BLaER1 treated with 17β-estradiol and CSF1 and Interleukin-3, amounts not matched to agents 10 nM and 100 nM (cell line): ENCODE data around the gene CAMK2D.

Experiments used
- H3K27ac ChIP-seq, 11 experiments: shearing (Covaris generic); formaldehyde crosslinking; 2 replicates each; pipeline ENCODE4 v1.8.1; 2022
- H3K27me3 ChIP-seq, 11 experiments: shearing (Covaris generic); formaldehyde crosslinking; 2 replicates each; pipeline ENCODE4 v1.8.1; 2022
- H3K36me3 ChIP-seq, 11 experiments: shearing (Covaris generic); formaldehyde crosslinking; 2 replicates each; pipeline ENCODE4 v1.8.1; 2022
- H3K4me1 ChIP-seq, 10 experiments: shearing (Covaris generic); formaldehyde crosslinking; 2 replicates each; pipeline ENCODE4 v1.8.1; 2022
- H3K4me2 ChIP-seq, 11 experiments: shearing (Covaris generic); formaldehyde crosslinking; 2 replicates each; pipeline ENCODE4 v1.8.1; 2022
- H3K4me3 ChIP-seq, 10 experiments: shearing (Covaris generic); formaldehyde crosslinking; 2 replicates each; pipeline ENCODE4 v1.8.1; 2022
- H3K9ac ChIP-seq, 11 experiments: shearing (Covaris generic); formaldehyde crosslinking; 2 replicates each; pipeline ENCODE4 v1.8.1; 2022
- H3K9me3 ChIP-seq, 11 experiments: shearing (Covaris generic); formaldehyde crosslinking; replicated peaks in 1 of 11; 2 replicates each; pipeline ENCODE4 v1.8.1; 2022
- H4K20me1 ChIP-seq, 11 experiments: shearing (Covaris generic); formaldehyde crosslinking; 2 replicates each; pipeline ENCODE4 v1.8.1; 2022
- Cebpa-rat ChIP-seq, 11 experiments: shearing (Covaris generic); IDR thresholded peaks; 2 replicates each; pipeline ENCODE4 v1.8.1; 2022

CAMK2D gene

DNA sequence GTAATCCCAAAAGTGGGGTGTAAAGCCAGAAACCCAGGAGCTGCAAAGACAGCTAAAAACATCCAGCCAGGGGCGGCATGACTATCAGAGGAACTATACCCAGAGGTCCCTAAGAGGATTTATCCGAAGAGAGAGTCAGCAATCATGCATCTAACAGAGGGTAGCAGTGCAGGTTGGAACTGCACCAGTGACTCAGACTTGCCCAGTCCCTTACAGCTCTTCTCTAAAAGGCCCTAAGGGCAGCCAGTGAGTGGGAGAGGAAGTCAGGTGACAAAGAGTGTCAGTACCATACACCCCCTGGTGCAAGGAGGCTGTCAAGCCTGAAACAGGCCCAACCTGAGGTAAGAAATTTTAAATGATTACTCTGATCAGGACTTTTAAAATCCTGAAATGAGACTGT, 88.1 kb downstream of the CAMK2D start:
- Histone ChIP-seq H3K4me3 (no peak overlapping the region), H3K27ac (no peak overlapping the region), H3K36me3 (peaks cover 9 to 54% (median 23%) of the 10 kb centered on the region in 11 experiments; a peak in 21 of 22 replicates), H3K4me2 (peak overlapping the region in 10 of 11 experiments; percentile 17 to 58 (median 36); a peak in 17 of 22 replicates), H3K27me3 (no peaks in the 10 kb centered on the region), H3K4me1 (peaks cover 30 to 57% (median 48%) of the 10 kb centered on the region in 10 experiments), H3K9ac (no peak overlapping the region), H4K20me1 (peaks cover 0 to 70% (median 0%) of the 10 kb centered on the region in 11 experiments; a peak in 8 of 22 replicates), H3K9me3 (no peaks in the 10 kb centered on the region; a peak in 1 of 22 replicates)
- TF ChIP-seq Cebpa-rat (IDR thresholded peaks at IDR 0.05), result no peak

DNA sequence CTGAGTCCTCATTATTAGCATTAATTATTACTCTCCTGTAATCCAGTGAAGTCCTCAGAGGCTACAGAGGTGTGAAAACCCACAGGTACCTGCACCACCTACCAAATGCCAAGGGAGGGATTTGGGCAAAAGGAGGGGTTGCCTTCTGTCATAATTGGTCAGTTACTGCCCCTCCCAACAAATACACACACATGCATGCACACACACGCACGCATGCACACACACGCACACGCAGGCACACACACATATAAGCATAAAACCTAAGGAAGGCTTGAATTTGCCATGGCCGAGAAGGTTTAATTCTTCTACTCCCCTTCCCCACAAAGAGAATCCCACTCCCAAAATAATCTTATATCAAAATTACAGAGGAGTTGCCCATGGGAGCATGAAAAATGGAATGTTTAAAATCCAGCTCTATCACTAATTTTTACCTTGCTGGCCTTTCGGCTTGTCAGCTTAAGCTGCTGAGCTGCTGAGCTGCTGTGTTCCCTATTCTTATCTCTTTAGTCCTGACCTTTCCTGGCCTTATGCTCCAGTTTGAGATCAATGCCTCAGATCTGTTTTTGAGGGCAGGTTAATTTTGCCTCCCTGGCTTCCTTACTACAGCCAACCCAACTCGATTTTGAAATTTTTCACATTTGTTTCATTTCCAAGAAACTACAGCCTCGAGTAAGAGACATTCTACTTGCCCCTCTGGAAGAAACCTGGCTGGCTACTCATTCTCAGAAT, 95.0 kb downstream of the CAMK2D start:
- Histone ChIP-seq H3K4me2 (no peak overlapping the region), H3K36me3 (peaks cover 9 to 84% (median 31%) of the 10 kb centered on the region in 11 experiments; a peak in 21 of 22 replicates), H3K9ac (no peak overlapping the region), H4K20me1 (peaks cover 0 to 58% (median 0%) of the 10 kb centered on the region in 11 experiments; a peak in 6 of 22 replicates), H3K27me3 (no peaks in the 10 kb centered on the region), H3K9me3 (no peaks in the 10 kb centered on the region), H3K4me3 (no peak overlapping the region), H3K4me1 (no peaks in the 10 kb centered on the region), H3K27ac (no peak overlapping the region)
- no peak for TF ChIP-seq Cebpa-rat (IDR thresholded peaks at IDR 0.05)

DNA sequence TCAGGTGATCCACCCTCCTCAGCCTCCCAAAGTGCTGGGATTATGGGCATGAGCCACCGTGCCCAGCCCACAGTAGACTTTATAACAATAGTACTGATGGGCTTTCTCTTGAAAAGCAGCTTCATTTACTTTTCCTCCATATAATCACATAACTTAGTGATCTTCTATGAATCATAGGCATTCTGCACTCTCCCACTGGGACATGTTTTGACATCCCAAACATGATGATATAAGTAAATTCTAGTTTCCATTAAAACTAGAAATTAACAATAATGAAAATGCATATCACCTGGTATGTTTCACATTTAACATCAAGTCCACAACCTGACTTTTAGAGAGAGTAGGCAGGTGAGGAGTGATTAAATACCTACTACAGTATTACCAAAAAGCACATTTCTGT, 96.5 kb downstream of the CAMK2D start:
- H3K27me3 ChIP-seq, result no peaks in the 10 kb centered on the region
- H3K9ac ChIP-seq, result no peak overlapping the region
- peaks cover 0 to 48% (median 0%) of the 10 kb centered on the region in 11 experiments; a peak in 6 of 22 replicates for H4K20me1 ChIP-seq
- TF ChIP-seq Cebpa-rat (IDR thresholded peaks at IDR 0.05), result no peak
- H3K36me3 ChIP-seq, result peaks cover 13 to 83% (median 39%) of the 10 kb centered on the region in 11 experiments; a peak in 21 of 22 replicates
- H3K9me3 ChIP-seq, result peaks cover 0 to 6% (median 0%) of the 10 kb centered on the region in 11 experiments; a peak in 1 of 22 replicates
- H3K4me1 ChIP-seq, result no peaks in the 10 kb centered on the region
- H3K4me2 ChIP-seq, result no peak overlapping the region
- H3K27ac ChIP-seq, result no peak overlapping the region
- H3K4me3 ChIP-seq, result no peak overlapping the region

DNA sequence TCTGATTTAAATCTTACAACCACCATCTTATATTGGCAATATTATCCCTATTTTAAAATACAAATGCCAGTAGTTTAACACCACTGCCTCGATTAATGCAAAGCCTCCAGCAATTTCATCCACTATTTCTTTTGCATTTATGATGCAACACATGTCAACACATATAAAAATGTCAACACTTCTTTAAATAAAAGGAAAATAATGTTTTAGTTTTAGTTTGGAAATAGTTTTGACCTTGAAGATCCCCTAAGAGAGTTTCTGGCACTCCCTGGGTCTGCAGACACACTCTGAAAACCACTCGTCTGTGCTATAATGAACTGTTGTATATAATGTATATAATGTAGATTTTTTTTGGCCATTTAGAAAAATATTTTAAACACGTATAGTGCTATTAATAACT, 99.0 kb downstream of the CAMK2D start:
- H3K4me3 ChIP-seq, result no peak overlapping the region
- no peak for TF ChIP-seq Cebpa-rat (IDR thresholded peaks at IDR 0.05)
- peaks cover 0 to 6% (median 0%) of the 10 kb centered on the region in 11 experiments; a peak in 3 of 22 replicates for H3K9me3 ChIP-seq
- peaks cover 8 to 19% (median 17%) of the 10 kb centered on the region in 10 experiments for H3K4me1 ChIP-seq
- no peaks in the 10 kb centered on the region for H3K27me3 ChIP-seq
- H3K4me2 ChIP-seq, result no peak overlapping the region
- peaks cover 0 to 43% (median 0%) of the 10 kb centered on the region in 11 experiments; a peak in 5 of 22 replicates for H4K20me1 ChIP-seq
- no peak overlapping the region for H3K27ac ChIP-seq
- peaks cover 13 to 87% (median 39%) of the 10 kb centered on the region in 11 experiments; a peak in 21 of 22 replicates for H3K36me3 ChIP-seq
- no peak overlapping the region for H3K9ac ChIP-seq

DNA sequence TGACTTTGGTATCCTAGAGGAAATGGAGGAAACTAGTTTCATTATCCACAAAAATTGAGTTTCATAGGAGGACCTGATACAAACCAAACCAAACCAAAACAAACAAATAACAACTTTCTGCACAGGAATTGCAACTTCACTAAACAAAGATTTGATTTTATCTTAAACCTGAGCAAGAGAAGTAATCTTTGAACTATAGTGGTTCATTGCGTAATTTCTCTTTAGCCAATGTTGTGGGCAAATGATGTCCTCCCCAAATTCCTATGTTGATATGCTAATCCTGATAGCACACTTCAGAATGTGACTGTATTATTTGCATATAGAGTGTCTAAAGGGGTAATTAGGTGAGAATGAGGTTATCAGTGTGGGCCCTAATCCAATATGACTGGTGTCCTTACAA, 102.4 kb downstream of the CAMK2D start:
- H3K4me2 ChIP-seq, result peak overlapping the region in 3 of 11 experiments; percentile 10 to 48 (median 31); a peak in 1 of 22 replicates
- peaks cover 0 to 6% (median 0%) of the 10 kb centered on the region in 11 experiments; a peak in 4 of 22 replicates for H3K9me3 ChIP-seq
- no peak overlapping the region for H3K27ac ChIP-seq
- H3K4me1 ChIP-seq, result peaks cover 8 to 24% (median 18%) of the 10 kb centered on the region in 10 experiments
- peak in 3 of 11 experiments; percentile 45 to 55 (median 47); a peak in 4 of 22 replicates for TF ChIP-seq Cebpa-rat (IDR thresholded peaks at IDR 0.05)
- peaks cover 0 to 38% (median 0%) of the 10 kb centered on the region in 11 experiments; a peak in 3 of 22 replicates for H4K20me1 ChIP-seq
- H3K4me3 ChIP-seq, result no peak overlapping the region
- H3K36me3 ChIP-seq, result peaks cover 13 to 78% (median 41%) of the 10 kb centered on the region in 11 experiments; a peak in 21 of 22 replicates
- no peaks in the 10 kb centered on the region for H3K27me3 ChIP-seq
- no peak overlapping the region for H3K9ac ChIP-seq

DNA sequence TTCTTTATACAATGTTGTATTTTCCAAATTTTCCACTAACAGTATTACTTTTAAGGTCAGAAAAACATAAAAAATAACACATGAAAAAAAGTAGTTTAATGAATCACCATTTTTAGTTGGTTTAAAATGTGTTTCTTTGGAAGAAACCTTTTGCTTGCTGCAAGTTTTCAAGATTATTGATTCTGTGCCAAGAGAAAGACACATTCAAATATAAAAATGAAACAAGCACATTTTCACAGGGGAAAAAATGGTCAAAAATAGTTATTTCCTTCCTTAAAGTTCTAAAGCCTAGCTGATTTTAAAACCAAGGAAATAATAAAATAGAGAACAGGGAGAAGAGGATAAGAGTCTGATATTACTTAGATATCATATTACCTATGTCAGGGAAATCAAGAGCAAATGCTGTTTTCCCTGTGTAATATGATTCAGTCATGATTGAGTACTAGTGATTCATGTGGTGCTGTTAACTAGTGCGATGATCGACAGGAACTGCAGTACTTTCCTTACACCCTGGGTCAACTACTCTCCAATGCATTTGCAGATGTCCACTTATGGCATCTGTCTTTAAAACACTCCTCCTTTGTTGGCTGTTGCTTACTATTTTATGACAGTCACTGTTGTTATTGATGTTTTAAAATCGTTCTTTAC, 103.8 kb downstream of the CAMK2D start:
- Histone ChIP-seq H3K4me1 (peaks cover 8 to 24% (median 18%) of the 10 kb centered on the region in 10 experiments), H3K27me3 (no peaks in the 10 kb centered on the region), H3K9me3 (peaks cover 0 to 6% (median 0%) of the 10 kb centered on the region in 11 experiments; a peak in 4 of 22 replicates), H3K4me3 (no peak overlapping the region), H3K9ac (no peak overlapping the region), H3K36me3 (peaks cover 11 to 73% (median 37%) of the 10 kb centered on the region in 11 experiments; a peak in 20 of 22 replicates), H3K4me2 (peak overlapping the region; percentile 7 to 61 (median 37); a peak in 17 of 22 replicates), H3K27ac (no peak overlapping the region), H4K20me1 (peaks cover 0 to 38% (median 0%) of the 10 kb centered on the region in 11 experiments; a peak in 3 of 22 replicates)
- TF ChIP-seq Cebpa-rat (IDR thresholded peaks at IDR 0.05), result no peak

DNA sequence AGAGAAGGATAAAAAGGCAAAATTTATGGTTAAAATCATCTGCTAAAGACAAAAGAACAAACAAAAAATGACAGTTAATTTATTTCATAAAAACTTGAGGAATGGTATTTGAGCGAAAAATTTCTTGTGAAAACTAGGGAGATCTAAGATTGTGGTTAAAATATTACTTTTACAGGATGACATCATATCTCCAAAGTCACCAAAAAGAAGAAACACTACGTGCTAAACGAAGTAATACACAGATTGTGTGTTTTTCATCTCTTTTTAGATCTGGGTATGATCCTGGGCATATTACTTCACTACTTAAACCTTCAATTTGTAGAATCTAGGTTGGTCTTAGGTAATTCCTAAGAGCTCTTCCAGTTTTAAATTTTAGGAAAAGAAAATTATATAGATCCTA, 107.7 kb downstream of the CAMK2D start:
- Histone ChIP-seq H3K4me3 (no peak overlapping the region), H3K27ac (no peak overlapping the region), H3K9ac (no peak overlapping the region), H3K27me3 (no peaks in the 10 kb centered on the region), H3K36me3 (peaks cover 0 to 54% (median 21%) of the 10 kb centered on the region in 11 experiments; a peak in 16 of 22 replicates), H3K4me2 (no peak overlapping the region), H3K4me1 (peaks cover 8 to 19% (median 13%) of the 10 kb centered on the region in 10 experiments), H4K20me1 (peaks cover 0 to 45% (median 0%) of the 10 kb centered on the region in 11 experiments; a peak in 3 of 22 replicates), H3K9me3 (peaks cover 0 to 14% (median 0%) of the 10 kb centered on the region in 11 experiments; a peak in 5 of 22 replicates)
- TF ChIP-seq Cebpa-rat (IDR thresholded peaks at IDR 0.05), result no peak

DNA sequence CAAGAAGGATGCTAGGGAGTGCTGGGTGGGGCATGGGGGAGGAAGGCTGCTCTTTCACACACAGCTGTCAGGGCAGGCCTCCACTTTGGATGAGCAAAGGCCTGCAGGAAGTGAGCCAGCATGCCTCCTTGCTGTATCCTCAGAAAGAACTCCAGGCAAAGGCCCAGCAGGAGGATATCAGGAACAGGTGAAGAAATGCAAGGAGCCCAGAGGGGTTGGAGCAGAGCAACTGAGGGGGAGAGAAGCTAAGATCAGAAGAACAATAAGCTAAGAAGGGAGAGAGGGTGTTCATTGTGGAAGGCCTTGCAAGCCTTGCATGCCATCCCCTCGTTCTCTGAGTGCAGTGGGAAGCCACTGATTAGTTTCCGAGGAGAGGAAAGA, 115.1 kb downstream of the CAMK2D start:
- no peak for TF ChIP-seq Cebpa-rat (IDR thresholded peaks at IDR 0.05)
- peaks cover 0 to 64% (median 0%) of the 10 kb centered on the region in 11 experiments; a peak in 7 of 22 replicates for H4K20me1 ChIP-seq
- no peak overlapping the region for H3K9ac ChIP-seq
- peaks cover 0 to 8% (median 0%) of the 10 kb centered on the region in 11 experiments; a peak in 2 of 22 replicates for H3K9me3 ChIP-seq
- H3K27ac ChIP-seq, result no peak overlapping the region
- no peak overlapping the region for H3K4me3 ChIP-seq
- H3K4me2 ChIP-seq, result no peak overlapping the region
- H3K36me3 ChIP-seq, result peaks cover 4 to 66% (median 21%) of the 10 kb centered on the region in 11 experiments; a peak in 21 of 22 replicates
- H3K27me3 ChIP-seq, result no peaks in the 10 kb centered on the region
- peaks cover 0 to 18% (median 11%) of the 10 kb centered on the region in 10 experiments; a peak in 13 of 20 replicates for H3K4me1 ChIP-seq
